Suppressor macrophage treated with lipopolysaccharide for 1 hour (primary cell): ENCODE measurements around the gene RAB13.

Source experiments
- DNase-seq, 3 donors: peaks; one replicate each; pipeline ENCODE4 v3.0.0-alpha.2; 2020 to 2022

The RAB13 gene

DNA sequence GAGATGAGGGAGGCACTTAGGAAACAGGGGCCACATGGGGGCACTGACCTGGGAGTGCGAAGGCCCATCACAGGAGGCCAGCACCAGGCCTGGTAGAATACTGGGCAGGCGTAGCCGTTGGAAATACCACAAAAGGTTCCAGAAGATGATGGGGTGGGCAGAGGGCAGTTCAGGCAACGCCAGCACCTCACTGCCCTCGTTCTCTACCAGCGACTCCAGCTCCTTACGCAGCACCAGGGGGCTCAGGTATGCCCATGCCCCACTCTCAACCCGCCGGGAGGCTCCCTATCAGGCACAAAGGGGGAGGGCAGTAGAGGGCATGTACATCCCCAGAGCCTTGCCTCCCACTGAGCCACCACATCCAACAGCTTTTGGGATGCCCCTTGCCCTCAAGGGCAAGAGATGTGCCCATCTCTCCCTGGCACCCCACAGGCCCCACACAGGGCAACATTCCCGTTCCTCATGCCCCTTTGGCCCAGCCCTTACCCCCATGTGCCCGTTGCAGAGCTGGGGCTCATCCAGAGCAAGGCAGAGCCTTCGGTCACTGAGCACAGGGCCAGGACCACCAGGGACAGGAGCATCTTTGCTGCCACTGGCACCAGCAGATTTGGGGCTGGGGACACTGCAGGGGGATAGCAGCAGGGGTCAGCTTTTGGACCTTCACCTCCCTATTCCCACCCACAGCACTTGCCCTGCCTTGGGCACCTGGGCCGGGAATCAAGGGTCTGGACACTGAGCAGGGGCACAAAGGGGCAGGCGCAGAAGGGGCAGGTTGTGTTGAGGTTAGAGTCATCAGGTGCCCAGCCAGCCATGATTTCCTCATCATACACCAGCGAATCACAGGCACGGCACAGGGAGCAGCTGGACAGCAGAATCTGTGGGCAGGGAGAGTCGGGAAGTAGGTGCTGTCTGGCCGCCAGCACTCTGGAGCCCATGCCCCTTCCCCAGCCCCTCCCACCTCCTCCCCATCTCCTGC is 53.7 kb downstream of the RAB13 start:
- DNase-seq, result no peak
